Stimulated activated naive B cell treated with anti-CD40 and anti-IgM and Interleukin-4, amounts not matched to agents 10 μg/mL and 1 μg/mL and 100 μg/mL, for 72 hours (primary cell): ENCODE results near the gene NKAIN4.

Experiments
- ATAC-seq, 2 donors: fragments of 150-1000 bp; cut with Tn5 transposase; replicated peaks; 2 replicates each; pipeline ENCODE4 v1.10.0; 2021; ENCODE audit warnings: moderate library complexity in 1 of 2
- DNase-seq: peaks from one replicate; pipeline ENCODE4 v3.0.0; 2021
- H3K27ac Mint-ChIP-seq: one replicate; pipeline ENCODE4 v1.8.0; 2022; ENCODE audit warnings: mild to moderate bottlenecking, mixed read lengths
- H3K27me3 Mint-ChIP-seq, 2 donors: one replicate each; pipeline ENCODE4 v1.8.0; 2022; ENCODE audit warnings: mixed read lengths in 2 of 2
- H3K36me3 Mint-ChIP-seq, 2 donors: one replicate each; pipeline ENCODE4 v1.8.0; 2022; ENCODE audit warnings: mixed read lengths in 2 of 2, mild to moderate bottlenecking in 1 of 2
- H3K4me1 Mint-ChIP-seq, 2 donors: one replicate each; pipeline ENCODE4 v1.8.0; 2022; ENCODE audit warnings: mixed read lengths in 2 of 2, mild to moderate bottlenecking in 1 of 2
- H3K4me3 Mint-ChIP-seq, 2 donors: one replicate each; pipeline ENCODE4 v1.8.0; 2022; ENCODE audit warnings: mild to moderate bottlenecking in 2 of 2, mixed read lengths in 2 of 2, moderate library complexity in 1 of 2
- H3K9me3 Mint-ChIP-seq, 2 donors: one replicate each; pipeline ENCODE4 v1.8.0; 2022; ENCODE audit warnings: mixed read lengths in 2 of 2, mild to moderate bottlenecking in 1 of 2

Gene NKAIN4

GRCh38 chr20:63235399-63235983 lies 18.8 kb downstream of the NKAIN4 start, which contains the start of gene BIRC7:
BIRC7 (plus strand) TSS chr20:63235905; CDS start chr20:63236097, 192 bp downstream.
- Mint-ChIP-seq H3K9me3 (no peaks in the 10 kb centered on the region), H3K27ac (no peak within 1 kb of the TSS), H3K27me3 (peaks cover 36 to 37% of the 10 kb centered on the region in 2 donors), H3K4me1 (peaks cover 8 to 19% of the 10 kb centered on the region in 2 donors), H3K36me3 (no peaks in the 10 kb centered on the region), H3K4me3 (peak within 1 kb of the TSS in 1 of 2 donors; percentile 25)
- DNase-seq, result no peak
- ATAC-seq, result peak in 1 of 2 donors; percentile 35

DNA sequence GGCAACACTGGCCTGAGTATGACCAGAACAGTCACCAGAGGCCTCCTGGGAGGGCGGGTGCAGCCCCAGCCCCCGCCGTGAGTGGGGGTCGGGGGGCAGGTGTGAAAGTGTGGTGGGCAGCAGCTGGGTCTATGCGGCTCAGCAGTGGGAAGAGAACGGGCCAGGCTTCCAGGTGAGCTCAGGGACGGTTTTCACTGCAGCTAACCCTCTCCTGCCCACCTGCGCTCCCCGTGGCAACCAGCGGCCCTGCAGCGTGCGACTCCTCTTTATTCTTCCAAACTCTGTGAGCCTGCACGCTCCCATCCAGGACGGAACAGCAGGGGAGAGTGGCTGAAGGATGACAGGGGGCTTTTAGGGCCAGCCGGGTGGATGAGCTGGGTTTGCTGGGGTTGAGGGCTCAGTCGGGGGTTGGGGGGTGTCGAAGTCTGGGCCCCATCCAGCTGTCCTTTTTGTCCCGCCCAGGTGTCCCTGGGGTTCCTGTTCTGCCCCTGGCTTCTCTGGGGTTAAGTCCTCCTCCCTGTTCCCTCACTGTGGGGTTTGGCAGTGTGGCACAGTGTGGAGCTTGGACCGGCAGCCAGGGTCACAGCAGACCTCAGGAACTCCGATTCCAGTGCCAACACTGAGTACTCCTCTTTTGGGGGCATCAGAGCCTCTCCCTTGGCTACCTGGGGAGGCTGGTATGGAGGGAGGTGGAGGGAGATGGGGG lies 19.4 kb downstream of the NKAIN4 start:
- H3K36me3 Mint-ChIP-seq, result no peaks in the 10 kb centered on the region
- H3K27ac Mint-ChIP-seq, result no peak overlapping the region
- H3K4me1 Mint-ChIP-seq, result peaks cover 10 to 20% of the 10 kb centered on the region in 2 donors
- ATAC-seq (peak; percentile 60 to 66), DNase-seq (no peak)
- no peak overlapping the region for H3K4me3 Mint-ChIP-seq
- H3K27me3 Mint-ChIP-seq, result peaks cover 42 to 43% of the 10 kb centered on the region in 2 donors
- no peaks in the 10 kb centered on the region for H3K9me3 Mint-ChIP-seq

DNA sequence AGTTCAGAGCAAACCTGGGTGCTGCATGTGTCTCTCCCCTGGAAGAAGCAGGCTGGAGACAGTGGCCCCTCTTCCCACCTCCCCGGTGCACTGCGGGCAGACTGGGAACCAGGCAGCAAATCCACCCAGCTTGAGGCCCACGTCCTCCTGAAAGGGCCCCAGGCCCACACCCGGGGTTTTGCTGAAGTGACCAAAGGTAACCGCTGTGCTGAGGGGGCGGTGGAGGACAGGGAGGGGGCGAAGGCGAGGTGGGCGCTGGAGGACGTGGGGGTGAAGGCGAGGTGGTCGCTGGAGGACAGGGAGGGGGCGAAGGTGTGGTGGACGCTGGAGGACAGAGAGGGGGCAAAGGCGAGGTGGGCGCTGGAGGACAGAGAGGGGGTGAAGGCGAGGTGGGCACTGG lies 20.3 kb downstream of the NKAIN4 start:
- ATAC-seq (no peak), DNase-seq (no peak)
- no peaks in the 10 kb centered on the region for H3K9me3 Mint-ChIP-seq
- peaks cover 51 to 53% of the 10 kb centered on the region in 2 donors for H3K27me3 Mint-ChIP-seq
- peaks cover 10 to 20% of the 10 kb centered on the region in 2 donors for H3K4me1 Mint-ChIP-seq
- no peak overlapping the region for H3K4me3 Mint-ChIP-seq
- no peak overlapping the region for H3K27ac Mint-ChIP-seq
- no peaks in the 10 kb centered on the region for H3K36me3 Mint-ChIP-seq

DNA sequence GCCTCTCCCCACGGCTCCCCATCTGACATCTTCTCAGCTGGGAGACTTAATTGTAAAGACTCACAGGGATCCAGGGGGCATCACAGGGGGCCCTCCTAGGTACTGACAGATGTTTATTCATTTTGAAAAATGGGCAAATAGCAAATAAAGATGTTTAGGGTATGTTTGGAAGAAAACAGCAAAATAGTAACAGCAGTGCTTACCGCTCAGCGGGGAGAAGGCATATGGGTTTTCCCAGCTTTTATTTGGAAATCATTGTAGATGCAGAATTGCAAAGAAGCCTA lies 21.3 kb downstream of the NKAIN4 start:
- Mint-ChIP-seq H3K4me3 (no peak overlapping the region), H3K9me3 (no peaks in the 10 kb centered on the region), H3K4me1 (peaks cover 10 to 20% of the 10 kb centered on the region in 2 donors), H3K27me3 (peaks cover 58 to 60% of the 10 kb centered on the region in 2 donors), H3K36me3 (no peaks in the 10 kb centered on the region), H3K27ac (no peak overlapping the region)
- DNase-seq (no peak), ATAC-seq (no peak)

GRCh38 chr20:63232235-63233060 lies 21.8 kb downstream of the NKAIN4 start:
- Mint-ChIP-seq H3K36me3 (no peaks in the 10 kb centered on the region), H3K27ac (no peak overlapping the region), H3K27me3 (peaks cover 58 to 60% of the 10 kb centered on the region in 2 donors), H3K4me1 (peaks cover 10 to 20% of the 10 kb centered on the region in 2 donors), H3K9me3 (no peaks in the 10 kb centered on the region), H3K4me3 (no peak overlapping the region)
- ATAC-seq, result no peak
- no peak for DNase-seq

GRCh38 chr20:63230800-63231268 lies 23.4 kb downstream of the NKAIN4 start:
- Mint-ChIP-seq H3K27ac (no peak overlapping the region), H3K4me3 (no peak overlapping the region), H3K36me3 (no peaks in the 10 kb centered on the region), H3K9me3 (no peaks in the 10 kb centered on the region), H3K4me1 (peaks cover 10 to 19% of the 10 kb centered on the region in 2 donors), H3K27me3 (peaks cover 58 to 67% of the 10 kb centered on the region in 2 donors)
- ATAC-seq (peak in 1 of 2 donors; percentile 39), DNase-seq (no peak)

GRCh38 chr20:63228806-63229205 lies 25.5 kb downstream of the NKAIN4 start:
- ATAC-seq (no peak), DNase-seq (no peak)
- no peaks in the 10 kb centered on the region for H3K36me3 Mint-ChIP-seq
- H3K9me3 Mint-ChIP-seq, result no peaks in the 10 kb centered on the region
- H3K4me1 Mint-ChIP-seq, result peaks cover 8% of the 10 kb centered on the region in 2 donors
- no peak overlapping the region for H3K27ac Mint-ChIP-seq
- H3K27me3 Mint-ChIP-seq, result peaks cover 48 to 64% of the 10 kb centered on the region in 2 donors
- no peak overlapping the region for H3K4me3 Mint-ChIP-seq

DNA sequence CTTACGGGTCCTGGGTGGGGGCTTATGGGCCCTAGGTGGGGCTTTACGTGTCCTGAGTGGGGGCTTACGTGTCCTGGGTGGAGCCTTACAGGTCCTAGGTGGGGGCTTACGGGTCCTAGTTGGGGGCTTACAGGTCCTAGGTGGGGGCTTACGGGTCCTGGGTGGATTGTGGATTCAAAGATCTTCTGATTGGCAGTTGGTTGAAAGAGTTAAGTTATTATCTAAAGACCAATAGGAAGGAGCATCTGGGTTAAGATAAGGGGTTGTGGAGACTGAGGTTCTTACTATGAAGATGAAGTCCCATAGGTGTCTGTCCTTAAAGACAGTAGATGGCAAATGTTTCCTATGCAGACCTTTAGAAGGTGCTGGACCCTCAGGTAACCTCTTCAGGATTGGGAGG lies 27.0 kb downstream of the NKAIN4 start:
- H3K27me3 Mint-ChIP-seq, result peaks cover 40 to 49% of the 10 kb centered on the region in 2 donors
- H3K4me3 Mint-ChIP-seq, result no peak overlapping the region
- no peaks in the 10 kb centered on the region for H3K36me3 Mint-ChIP-seq
- no peak for ATAC-seq
- no peaks in the 10 kb centered on the region for H3K9me3 Mint-ChIP-seq
- peaks cover 8 to 9% of the 10 kb centered on the region in 2 donors for H3K4me1 Mint-ChIP-seq
- no peak overlapping the region for H3K27ac Mint-ChIP-seq
- DNase-seq, result no peak

- Mint-ChIP-seq H3K9me3 (no peaks in the 10 kb centered on the region), H3K36me3 (no peaks in the 10 kb centered on the region), H3K4me1 (peaks cover 8 to 9% of the 10 kb centered on the region in 2 donors), H3K27me3 (peaks cover 32 to 40% of the 10 kb centered on the region in 2 donors), H3K27ac (no peak overlapping the region), H3K4me3 (no peak overlapping the region)
- ATAC-seq (no peak), DNase-seq (no peak)
Measured at GRCh38 chr20:63226042-63226943, 28.0 kb downstream of the NKAIN4 start.

- DNase-seq, result no peak
- Mint-ChIP-seq H3K4me1 (peaks cover 0 to 2% of the 10 kb centered on the region in 2 donors), H3K27me3 (peaks cover 30 to 40% of the 10 kb centered on the region in 2 donors), H3K27ac (no peak overlapping the region), H3K9me3 (no peaks in the 10 kb centered on the region), H3K36me3 (no peaks in the 10 kb centered on the region), H3K4me3 (no peak overlapping the region)
- no peak for ATAC-seq
Measured at GRCh38 chr20:63225082-63225454, 29.2 kb downstream of the NKAIN4 start.

GRCh38 chr20:63224412-63225081 lies 29.7 kb downstream of the NKAIN4 start:
- no peak overlapping the region for H3K27ac Mint-ChIP-seq
- no peaks in the 10 kb centered on the region for H3K9me3 Mint-ChIP-seq
- no peaks in the 10 kb centered on the region for H3K36me3 Mint-ChIP-seq
- H3K4me3 Mint-ChIP-seq, result no peak overlapping the region
- peaks cover 0 to 1% of the 10 kb centered on the region in 2 donors for H3K4me1 Mint-ChIP-seq
- ATAC-seq (no peak), DNase-seq (no peak)
- peaks cover 27 to 38% of the 10 kb centered on the region in 2 donors for H3K27me3 Mint-ChIP-seq

DNA sequence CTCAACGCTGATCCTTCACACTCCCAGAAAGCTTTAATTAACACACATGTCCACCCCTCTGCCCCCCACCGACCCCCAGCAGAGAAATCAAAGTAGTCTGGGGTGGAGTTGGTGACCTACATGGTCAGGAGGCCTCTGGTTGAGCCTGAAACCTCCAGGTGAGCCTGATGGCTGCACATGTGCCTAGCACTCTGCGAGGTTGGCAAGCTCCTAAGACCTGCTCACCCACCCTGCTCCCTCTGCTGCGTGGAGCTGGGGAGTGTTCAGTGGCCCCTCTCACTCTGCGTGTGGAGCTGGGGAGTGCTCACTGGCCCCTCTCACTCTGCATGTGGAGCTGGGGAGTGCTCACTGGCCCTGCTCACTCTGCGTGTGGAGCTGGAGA lies 30.4 kb downstream of the NKAIN4 start:
- Mint-ChIP-seq H3K4me3 (no peak overlapping the region), H3K27ac (no peak overlapping the region), H3K9me3 (no peaks in the 10 kb centered on the region), H3K27me3 (peaks cover 20 to 31% of the 10 kb centered on the region in 2 donors), H3K4me1 (peaks cover 0 to 1% of the 10 kb centered on the region in 2 donors), H3K36me3 (no peaks in the 10 kb centered on the region)
- DNase-seq (no peak), ATAC-seq (no peak)

- Mint-ChIP-seq H3K27ac (no peak overlapping the region), H3K36me3 (no peaks in the 10 kb centered on the region), H3K4me3 (no peak overlapping the region), H3K4me1 (peaks cover 0 to 1% of the 10 kb centered on the region in 2 donors), H3K27me3 (peaks cover 16 to 26% of the 10 kb centered on the region in 2 donors), H3K9me3 (no peaks in the 10 kb centered on the region)
- ATAC-seq (peak; percentile 61 to 79), DNase-seq (peak; percentile 40)
Measured at GRCh38 chr20:63223121-63223825, 31.0 kb downstream of the NKAIN4 start.
